ENCODE data around the gene SRGAP1.
A peak's percentile ranks its signal among the peaks of the same experiment; 100 is the strongest.
"Not testable (repeated sequence)": the region's sequence is repeated elsewhere in the genome, so short reads cannot be mapped to it uniquely, and the experiment has no call there.

SRGAP1 gene

DNA sequence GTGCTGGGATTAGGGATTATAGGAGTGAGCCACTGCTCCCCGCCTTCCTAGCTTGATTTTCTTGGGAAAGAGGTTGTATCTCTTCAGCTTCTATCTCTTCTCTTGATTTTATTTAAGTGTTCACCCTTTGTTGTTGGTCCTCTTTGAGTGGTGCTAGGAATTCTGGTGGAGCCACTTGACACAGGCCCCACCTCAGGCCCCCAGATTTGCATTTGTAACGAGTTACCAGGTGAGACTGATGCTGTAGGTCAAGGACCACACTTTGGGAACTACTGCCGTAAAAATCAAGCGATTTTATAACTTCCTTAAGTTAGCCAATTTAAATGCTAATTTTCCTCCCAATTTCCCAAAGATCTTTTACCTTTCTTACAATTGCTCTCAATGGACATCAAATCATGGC is 26.3 kb downstream of the SRGAP1 start:
- DNase-seq = no peak

DNA sequence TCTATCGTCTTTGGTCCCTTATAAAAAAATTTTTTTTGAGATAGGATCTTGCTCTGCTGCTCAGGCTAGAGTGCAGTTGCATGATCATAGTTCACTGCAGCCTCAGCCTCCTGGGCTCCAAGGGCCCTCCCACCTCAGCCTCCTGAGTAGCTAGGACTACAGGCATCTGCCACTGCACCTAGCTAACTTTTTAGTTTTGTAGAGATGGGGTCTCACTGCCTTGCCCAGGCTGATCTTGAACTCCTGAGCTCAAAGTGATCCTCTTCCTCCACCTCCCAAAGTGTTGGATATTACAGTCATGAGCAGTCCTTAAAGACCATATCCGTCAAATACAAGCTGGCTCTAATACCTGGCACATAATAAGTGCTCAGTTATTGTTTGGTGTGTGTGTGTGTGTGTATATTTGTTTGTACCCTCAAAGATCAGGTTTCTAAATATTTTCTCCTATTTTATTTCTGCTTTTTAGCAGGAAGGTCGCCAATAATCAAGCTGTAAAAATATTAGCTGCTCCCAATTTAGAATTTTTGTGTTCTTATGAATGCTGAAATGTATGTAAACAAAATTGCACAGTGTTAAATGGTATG is 30.5 kb downstream of the SRGAP1 start:
- no peak for DNase-seq

DNA sequence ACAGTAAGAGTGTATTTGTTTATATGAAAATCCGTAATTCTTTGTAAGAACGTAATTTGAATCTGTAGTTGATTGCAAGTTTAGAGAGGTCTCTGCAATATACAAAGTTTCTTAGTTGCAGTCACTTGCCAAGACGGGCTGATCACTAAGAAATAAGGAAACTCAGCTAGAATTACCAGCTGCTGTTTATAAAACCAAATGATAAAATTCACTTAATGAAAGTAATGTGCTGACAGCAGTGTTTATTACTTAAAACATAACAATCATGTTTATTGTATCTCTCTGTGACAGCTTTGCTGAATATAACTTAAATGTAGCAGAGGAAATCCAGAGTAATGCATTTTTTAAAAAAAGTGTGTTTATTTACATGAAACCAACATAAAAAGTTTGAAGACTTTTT is 31.2 kb downstream of the SRGAP1 start:
- DNase-seq = no peak

DNA sequence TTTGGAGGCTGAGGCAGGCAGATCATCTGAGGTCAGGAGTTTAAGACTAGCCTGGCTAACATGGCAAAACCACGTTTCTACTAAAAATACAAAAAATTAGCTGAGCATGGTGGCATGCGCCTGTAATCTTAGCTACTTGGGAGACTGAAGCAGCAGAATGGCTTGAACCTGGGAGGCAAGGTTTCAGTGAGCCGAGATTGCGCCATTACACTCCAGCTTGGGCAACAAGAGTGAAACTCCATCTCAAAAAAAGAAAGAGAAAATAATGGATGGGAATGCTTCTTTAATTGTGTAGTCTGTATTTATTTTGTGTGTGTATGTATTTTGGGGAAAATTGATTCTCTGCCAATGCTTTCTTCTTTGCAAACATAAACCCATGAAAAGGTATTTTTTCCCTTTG is 32.5 kb downstream of the SRGAP1 start:
- DNase-seq = no peak

DNA sequence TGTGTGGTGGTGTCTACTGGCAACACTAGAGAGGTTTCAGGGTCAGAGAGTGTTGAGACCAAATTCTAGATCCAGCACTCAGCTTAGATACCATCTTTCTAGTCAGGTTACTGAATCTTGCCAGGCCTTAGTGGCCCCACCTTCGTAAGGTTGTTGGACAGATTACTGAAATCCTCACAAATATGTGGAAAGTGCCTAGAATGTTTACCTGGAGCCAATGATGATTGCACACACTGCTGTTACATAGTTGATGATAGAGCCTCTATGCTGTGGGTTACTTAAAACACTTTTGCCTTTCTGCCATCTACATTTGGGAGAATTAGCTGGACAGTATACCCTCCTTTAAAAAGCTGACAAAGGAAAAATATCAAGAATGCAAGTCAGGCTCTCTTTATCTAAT is 33.2 kb downstream of the SRGAP1 start:
- DNase-seq = no peak

DNA sequence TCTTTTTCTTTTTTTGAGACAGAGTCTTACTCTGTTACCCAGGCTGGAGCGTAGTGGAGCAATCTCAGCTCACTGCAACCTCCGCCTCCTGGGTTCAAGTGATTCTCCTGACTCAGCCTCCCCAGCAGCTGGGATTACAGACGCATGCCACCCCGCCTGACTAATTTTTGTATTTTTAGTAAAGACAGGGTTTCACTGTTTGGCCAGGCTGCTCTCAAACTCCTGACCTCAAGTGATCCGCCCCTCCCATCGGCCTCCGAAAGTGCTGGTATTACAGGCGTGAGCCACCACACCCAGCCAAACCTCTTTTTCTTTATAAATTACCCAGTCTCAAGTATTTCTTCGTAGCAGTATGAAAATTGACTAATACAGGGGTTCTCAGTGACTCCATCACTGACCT is 35.7 kb downstream of the SRGAP1 start:
- not testable (repeated sequence) for DNase-seq

DNA sequence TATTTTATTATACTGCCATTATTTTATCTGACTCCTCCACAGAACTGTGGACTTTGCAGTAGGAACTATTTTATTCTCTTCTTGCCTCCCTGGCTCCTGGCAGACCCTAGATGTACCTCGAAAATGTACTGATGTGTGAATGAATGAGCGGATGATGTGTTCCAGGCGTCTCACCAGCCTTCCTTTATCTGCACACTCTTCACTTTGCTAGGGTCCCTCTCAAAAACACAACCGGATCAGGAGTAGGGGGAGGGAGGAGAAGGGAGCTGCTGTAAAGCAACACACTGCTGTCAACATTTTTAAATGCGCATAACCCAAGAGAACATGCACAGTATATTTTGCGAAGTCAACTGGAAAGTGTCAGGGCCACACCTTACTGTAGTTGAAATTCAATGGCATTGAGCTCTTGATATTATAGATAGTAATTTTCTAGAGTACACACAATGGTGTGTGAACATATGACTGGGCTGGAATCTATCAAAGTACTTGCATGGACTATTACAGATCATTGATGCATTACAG is 36.3 kb downstream of the SRGAP1 start:
- DNase-seq = no peak

DNA sequence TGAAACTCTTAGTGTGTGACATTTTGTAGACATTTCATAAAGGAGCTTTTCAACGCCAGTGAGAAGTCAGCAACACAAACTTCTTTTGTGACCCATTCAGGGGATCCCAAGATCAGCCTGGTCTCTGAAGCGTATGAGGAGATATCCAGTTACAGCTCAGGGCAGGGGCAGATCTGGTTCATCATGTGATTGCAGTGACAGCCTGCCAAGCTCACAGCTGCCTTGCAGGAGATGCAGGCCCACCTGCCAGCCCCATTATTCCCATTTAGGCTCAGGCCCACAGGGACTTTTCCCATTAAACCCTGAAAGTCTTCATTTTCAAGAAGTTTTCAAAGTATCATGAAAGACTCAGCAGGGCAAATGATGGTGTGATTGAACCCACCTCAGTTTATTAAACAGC is 38.3 kb downstream of the SRGAP1 start:
- DNase-seq = peak; percentile 71

DNA sequence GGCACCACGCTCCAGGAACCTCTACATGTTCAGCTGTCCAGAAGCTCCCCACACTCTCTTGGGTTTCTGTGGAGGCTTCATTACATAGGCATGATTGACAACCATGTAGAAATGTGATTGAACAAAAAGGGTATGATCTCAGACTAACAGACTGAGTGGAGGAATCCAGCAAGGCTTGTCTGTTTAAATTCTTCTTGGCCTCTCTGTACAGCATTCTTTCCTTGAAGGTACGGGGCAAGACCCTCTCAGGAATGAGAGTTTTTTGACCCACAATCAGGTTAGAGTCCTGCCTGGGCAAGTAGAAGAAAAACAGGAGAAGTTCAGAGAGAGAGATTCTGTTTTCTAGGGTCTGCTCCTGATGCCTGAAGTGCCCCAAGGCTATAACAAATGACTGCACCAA is 40.9 kb downstream of the SRGAP1 start:
- DNase-seq = no peak

DNA sequence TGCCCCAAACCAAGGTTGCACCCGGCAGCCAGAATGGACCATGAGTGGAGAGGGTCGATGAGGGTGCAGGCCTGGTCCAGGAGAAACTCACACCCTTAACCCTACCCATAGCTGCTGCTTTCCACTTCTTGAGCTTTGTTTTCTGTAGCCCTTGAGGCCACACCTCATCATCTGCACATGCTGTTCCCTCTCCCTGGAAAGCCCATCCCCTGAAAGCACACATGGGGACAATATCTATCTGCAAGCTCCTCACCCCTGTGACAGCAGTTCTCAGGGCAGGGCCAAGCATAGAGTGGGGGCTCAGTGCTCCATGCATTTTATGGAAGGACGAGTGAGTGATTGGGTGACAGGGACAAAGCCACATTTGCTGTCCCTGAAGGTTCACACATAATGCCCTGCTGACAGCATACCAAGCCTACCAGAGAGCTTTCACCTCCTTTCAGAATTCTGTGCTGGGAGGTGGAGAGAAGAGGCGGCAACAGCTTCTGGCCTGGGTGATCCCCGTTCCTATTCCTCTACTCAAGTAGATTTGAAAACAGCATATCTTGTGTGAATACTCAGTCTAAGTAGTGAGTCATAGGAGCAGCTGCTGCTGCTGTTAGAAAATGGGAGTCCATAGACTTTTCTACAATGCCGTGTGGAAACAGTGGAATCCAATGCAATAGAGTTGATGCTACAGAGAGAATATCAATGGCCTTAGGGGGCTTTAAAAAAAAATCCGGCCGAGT is 44.6 kb downstream of the SRGAP1 start:
- no peak for DNase-seq

DNA sequence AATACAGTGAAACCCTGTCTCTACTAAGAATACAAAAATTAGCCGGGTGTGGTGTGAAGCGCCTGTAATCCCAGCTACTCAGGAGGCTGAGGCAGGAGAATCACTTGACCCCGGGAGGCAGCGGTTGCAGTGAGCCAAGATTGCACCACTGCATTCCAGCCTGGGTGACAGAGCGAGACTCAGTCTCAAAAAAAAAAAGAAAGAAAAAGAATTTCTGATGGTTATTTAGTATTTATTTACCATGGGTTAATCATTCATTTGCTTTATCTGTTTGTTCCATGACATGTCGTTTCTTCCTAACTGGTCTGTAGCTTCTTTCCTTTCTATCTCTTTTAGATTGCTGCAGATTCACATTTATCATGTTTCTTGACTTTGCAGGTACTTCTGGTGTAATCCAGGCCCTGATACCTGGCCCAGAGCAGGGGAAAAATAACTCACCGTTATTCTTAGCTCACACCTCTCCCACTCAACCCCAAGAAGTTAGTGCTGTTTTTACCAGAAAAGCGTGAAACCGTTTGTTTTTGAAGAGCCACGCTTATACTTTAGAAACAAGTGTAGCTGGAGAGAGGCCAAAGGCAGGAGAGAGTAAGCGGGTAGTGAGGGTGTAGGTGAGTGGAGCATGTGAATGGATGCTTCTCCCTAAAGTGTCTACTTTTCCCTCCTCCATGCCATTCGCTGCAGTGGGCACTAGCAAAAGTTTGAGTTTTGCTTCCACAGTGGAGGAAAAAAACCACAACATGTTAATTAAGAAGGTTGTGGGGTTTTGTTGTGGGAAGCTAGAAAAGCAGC is 45.4 kb downstream of the SRGAP1 start:
- no peak for DNase-seq

DNA sequence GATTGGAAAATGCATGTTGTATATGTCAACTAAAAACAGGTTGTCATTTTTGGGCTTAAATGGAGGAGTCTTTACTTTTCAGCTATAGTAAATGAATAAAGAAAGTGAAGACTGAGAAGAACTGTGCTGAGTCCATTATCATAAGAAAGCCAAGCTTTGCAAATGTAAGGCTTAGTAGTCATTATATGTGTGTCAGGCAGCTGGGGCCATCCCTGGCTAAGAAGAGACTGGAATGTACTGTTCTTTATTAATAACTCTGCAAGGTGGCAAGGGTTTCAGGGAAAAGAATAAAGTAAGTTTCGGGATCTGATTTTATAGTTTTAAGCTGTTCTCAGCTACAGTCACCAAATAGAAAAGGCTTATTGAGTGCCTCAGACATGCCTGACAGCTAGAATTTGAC is 48.7 kb downstream of the SRGAP1 start:
- DNase-seq = no peak

DNA sequence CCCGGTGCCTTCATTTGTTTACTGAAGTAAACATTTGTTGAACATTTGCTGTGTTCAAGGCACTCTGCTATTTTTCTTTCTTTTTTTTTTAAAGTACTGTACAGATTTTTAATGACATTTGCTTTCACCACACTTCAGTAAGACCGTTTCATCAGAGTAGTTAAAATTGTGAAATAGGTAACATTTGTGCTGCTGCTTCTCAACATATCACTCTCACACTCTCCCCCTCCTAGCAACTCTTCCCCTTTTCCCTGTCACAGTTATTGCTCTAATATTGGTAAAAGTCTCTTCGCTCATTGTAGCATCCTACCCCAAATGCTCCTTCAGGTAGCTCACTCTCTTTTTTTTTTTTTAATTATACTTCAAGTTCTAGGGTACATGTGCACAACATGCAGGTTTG is 49.6 kb downstream of the SRGAP1 start:
- DNase-seq = no peak

DNA sequence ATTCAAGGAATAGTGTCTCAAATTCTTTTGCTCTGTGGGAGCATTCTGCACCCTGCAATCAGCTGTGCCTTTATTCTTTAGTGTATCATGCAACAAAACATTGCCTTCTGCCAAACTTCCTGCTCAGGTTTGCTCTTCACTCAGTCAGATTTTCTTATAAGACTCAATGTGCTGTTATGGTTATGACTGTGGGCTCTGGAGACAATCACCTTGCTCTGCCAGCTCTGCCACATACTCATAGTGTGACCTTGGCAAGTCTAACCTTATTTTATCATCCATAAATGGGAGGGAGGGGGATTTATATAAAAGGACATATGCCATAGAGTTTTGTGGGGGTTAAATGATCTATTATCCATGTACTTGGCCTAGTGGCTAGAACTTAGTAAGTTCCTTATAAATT is 51.3 kb downstream of the SRGAP1 start:
- no peak for DNase-seq

DNA sequence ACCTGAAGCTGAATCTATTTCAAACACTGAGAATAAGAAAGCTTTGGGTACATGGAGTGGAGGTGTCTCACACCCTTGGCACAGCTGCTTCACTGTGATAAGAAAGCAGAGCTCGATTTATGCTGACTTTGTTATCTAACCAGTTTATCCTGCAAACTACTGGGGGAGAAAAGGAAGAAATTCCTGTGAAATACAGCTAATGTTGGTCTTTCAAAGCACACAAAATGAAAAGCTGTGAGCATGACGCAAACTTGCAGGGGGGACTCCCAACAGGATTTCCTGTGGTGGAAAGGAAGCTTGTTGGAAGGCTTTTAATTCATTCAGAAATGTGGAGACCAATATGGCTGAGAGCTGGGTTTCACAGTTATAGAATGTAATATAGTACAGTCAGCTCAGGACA is 53.4 kb downstream of the SRGAP1 start:
- no peak for DNase-seq

DNA sequence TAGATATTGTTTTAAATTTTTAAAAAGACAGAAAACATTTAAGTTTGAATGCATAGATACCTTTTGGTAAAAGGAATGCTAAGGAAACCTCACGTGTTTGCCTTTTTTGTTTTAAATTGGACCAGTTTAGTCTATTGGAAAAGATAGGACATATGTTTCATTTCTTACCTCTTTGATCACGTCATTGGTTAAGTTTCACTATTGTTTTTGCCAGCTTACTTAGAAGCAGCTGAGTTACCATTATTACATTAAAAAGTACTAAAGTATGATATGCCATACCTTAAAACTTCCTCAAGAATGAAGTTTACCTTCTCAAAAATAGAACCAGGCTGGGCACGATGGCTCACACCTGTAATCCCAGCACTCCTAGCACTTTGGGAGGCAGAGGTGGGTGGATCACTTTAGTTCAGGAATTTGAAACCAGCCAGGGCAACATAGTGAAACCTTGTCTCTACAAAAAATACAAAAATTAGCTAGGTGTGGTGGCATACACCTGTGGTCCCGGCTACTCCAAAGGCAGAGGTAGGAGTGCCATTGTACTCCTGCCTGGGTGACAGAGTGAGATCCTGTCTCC is 54.4 kb downstream of the SRGAP1 start:
- no peak for DNase-seq

DNA sequence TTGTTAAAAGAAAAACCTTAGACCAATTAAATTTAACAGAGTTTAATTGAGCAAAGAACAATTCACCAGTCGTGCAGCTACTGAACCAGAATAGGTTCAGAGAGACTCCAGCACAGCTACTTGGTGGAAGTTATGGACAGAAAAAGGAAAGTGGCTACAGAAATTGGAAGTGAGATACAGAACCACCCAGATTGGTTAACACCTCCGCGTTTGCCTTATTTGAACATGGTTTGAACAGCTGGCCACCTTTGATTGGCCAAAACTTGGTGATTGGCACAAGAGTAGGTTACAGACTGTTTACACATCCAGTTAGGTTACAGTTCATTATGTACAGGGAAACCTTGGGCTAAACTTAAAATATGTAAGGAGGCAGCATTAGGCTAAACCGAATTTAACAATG is 54.9 kb downstream of the SRGAP1 start:
- DNase-seq = no peak

DNA sequence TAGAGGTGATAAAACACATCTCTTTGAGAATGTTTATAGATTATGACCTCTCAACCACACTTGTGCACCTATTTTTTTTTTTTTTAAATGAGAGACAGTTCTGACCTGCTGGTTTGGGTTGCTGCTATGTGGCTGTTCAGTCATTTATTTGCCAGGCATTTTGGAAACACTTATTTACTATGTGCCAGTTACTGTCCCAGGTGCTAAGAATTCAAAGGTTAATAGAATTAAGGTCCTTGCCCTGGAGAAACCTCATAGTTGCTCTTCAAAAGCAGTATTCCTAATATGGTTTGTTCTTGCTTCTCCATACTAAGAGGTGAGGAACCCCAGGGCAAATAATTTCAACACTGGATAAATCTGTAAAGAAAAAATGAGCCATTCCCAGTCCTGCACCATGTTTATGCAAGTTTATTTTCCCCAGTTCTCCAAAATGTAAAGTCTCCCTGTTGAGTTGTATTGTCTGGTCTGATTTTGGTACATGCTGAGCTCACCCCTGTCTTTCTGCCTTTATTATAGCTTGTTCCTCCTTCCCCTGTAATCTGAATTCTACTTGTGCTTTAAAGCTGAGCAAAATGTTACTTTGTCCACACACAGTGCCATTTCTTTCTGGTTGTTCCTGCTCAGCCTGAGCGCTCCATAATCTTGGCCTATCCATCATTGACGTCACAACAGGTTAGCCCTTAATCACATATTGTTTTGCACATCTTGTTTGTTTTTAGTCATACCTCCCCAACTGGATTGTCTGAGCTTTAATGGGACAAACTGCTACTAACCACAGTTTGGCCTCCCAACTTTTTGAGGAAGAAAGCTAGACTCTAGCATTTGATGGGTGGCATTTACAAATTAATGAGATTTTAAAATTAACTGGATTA is 56.7 kb downstream of the SRGAP1 start:
- DNase-seq = no peak

DNA sequence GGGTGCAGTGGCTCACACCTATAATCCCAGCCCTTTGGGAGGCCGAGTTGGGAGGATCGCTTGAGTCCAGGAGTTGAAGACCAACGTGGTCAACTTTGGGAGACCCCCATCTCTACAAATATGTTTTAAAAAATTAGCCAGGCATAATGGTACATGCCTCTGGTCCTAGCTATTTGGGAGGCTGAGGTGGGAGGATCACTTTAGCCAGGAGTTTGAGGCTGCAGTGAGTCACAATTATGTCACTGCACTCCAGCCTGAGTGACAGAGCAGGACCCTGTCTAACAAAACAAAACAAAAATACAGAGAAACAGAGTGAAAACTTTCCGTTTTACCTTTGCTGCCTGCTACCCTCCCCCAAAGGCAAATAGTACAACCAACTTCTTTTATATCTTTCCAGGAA is 60.2 kb downstream of the SRGAP1 start:
- DNase-seq = no peak

DNA sequence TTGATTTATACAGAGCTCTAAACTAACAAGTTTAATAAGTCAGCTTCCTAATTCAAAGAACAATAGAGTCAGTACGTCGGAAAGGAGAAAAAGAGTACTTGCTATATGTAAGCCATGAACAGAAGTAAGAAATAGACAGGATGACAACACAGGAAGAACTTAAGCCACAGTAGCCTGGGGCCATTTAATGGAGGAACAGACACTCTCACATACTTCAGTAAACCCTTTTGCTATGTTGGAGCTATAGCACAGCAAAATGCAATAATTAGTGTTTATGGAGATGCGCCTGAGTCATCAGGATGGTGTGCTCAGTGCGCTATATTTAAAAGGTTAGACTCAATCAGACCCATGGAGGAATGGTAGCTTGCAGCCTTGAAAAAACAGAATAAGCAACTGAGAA is 61.0 kb downstream of the SRGAP1 start:
- DNase-seq = no peak

DNA sequence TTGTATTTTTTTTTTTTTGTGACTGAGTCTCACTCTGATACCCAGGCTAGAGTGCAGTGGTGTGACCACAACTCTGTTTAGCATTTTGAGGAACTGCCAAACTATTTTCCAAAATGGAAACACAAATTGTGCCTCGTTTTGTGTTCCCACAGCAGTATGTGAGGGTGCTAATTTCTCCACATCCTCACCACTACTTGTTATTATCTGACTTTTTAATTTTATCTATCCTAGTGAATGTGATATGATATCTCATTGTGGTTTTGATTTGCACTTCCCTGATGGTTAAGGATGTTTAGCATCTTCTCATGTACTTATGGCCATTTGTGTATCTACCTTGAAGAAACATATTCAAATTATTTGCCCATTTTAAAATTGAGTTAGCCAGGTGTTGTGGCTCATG is 62.4 kb downstream of the SRGAP1 start:
- no peak for DNase-seq

DNA sequence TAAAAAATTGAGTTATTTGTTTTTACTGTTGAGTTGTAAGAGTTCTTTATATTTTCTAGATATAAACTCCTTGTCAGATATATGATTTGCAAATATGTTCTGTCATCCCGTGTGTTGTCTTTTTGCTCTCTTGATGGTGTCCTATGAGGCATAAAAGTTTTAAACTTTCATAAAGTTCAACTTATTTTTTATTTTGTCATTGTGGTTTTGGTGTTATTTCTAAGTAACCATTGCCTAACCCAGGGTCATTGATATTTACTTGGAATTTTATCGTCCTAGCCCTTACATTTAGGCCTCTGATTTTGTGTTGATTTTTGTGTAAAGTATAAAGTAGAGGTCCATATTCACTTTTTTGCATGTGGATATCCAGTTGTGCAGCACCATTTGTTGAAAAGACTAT is 63.1 kb downstream of the SRGAP1 start:
- no peak for DNase-seq

DNA sequence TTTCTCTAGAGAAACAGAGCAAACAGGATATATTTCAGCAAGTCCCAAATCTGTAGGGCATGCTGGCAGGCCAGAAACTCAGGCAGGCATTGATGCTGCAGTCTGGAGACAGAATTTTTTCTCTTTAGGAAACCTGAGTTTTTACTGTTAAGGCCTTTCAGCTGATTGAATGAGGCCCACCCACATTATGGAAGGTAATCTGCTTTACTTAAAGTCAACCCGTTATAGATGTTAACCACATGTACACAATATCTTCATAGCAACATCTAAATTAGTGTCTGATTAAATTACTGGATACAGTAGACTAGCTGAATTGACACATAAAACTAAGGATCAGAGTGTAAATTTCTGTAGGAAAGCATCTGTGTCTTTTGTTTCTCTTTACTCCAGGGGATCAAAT is 65.2 kb downstream of the SRGAP1 start:
- DNase-seq = no peak

All from NCI-H146 (cell line).